ENCODE data around the gene CTNS.

DNA sequence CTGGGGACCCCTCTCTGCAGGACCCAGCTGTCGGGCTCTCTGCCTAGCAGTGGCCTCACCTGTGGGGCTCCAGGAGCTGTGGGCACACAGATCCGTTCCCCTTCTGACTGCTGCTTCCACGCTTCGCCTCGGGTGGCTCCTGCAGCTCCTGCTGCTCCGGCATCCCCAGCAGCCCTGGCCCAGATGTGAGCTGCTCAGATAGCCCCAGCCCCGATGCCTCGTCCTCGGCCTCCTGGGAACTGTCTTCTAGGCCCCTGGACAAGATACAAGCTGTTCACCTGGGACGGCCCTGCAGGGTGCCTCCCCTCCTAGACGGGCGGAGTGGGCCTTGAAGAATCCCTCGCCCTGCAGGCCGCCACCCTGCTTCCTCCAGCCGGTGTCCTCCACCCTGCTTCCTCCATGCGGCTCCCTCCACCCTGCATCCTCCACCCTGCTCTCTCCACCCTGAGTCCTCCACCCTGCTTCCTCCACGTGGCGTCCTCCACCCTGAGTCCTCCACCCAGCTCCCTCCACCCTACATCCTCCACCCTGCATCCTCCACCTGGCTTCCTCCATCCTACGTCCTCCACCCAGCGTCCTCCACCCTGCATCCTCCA lies 43.1 kb downstream of the CTNS start:
- TF ChIP-seq POLR2A (IDR thresholded peaks at IDR 0.05): no peak
- TF ChIP-seq, protein P1, sequence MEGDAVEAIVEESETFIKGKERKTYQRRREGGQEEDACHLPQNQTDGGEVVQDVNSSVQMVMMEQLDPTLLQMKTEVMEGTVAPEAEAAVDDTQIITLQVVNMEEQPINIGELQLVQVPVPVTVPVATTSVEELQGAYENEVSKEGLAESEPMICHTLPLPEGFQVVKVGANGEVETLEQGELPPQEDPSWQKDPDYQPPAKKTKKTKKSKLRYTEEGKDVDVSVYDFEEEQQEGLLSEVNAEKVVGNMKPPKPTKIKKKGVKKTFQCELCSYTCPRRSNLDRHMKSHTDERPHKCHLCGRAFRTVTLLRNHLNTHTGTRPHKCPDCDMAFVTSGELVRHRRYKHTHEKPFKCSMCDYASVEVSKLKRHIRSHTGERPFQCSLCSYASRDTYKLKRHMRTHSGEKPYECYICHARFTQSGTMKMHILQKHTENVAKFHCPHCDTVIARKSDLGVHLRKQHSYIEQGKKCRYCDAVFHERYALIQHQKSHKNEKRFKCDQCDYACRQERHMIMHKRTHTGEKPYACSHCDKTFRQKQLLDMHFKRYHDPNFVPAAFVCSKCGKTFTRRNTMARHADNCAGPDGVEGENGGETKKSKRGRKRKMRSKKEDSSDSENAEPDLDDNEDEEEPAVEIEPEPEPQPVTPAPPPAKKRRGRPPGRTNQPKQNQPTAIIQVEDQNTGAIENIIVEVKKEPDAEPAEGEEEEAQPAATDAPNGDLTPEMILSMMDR (IDR thresholded peaks at IDR 0.05 in 4 of 5, conservative IDR thresholded peaks at IDR 0.05 in 1 of 5): no peak
